ENCODE data around the gene OR5T2.
"Not testable (repeated sequence)": the region's sequence is repeated elsewhere in the genome, so short reads cannot be mapped to it uniquely, and the experiment has no call there.

The OR5T2 gene

DNA sequence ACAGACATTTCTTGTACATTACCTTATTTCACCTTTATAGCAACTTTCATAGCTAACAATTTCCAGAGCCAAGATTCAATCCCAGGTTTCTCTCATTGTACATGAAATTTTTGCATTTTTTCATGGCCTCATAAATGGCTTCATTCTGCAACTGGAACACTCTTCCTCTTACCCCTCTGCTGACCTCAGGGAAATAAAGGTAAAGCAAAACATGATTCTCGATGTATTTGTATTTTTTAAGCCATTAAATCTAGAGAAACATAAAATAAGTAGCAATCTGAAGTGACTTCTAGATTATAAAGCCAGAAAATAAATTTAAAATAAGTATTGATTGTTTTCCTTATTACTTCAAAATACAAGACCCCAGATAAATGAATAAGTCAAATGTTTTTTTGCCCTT lies at the start of gene OR5T2:
Gene OR5T2 (minus strand): TSS at position 101 of the 400 bp plus-strand sequence. CDS start 1,193 bp downstream, outside the sequence.
- no peak for DNase-seq (ENCODE audit: low read depth, low spot score)

DNA sequence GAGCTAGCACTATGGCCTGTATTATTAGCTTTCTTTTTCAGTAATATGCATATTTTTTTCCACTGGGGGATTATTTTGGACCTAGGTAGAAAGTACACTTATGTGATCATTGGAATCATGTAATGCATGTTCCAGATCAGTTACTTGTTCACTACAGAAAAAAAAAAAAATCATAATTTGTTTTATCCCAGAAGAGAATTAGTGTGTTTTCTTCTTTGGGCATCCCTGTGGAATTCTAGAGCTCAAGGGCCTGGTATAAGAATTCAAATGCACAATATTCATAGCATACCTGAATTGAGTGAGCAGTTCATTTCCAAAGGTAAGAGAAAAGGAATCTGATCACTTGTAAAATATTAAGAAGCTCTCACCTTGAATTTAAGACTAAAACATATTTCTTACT lies 39.8 kb upstream of the OR5T2 start, which contains the start of gene OR5T1:
Gene OR5T1 (plus strand): TSS at position 301 of the 400 bp plus-strand sequence. CDS start 1,485 bp downstream, outside the sequence.
- no peak for DNase-seq (ENCODE audit: low read depth, low spot score)

DNA sequence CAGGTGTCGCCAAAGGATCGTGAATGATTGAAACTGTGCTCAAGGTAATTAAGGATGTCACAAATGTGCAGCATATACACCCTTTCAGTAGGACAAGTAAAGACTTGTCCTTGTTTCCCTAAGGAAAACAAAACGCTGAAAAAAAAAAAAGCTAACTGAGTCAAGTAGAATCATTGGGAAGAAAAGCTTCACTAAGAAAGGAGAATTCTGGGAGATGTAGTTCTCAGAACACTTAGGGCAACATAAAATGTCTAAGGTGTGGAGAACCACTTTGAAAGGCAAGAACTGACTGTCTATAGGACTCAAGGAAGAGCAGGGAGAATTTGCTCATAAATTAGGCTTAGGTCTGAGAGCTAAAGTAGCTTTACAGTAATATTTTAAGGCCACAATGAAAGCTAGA lies 37.0 kb upstream of the OR5T2 start:
- no peak for DNase-seq (ENCODE audit: low read depth, low spot score)

DNA sequence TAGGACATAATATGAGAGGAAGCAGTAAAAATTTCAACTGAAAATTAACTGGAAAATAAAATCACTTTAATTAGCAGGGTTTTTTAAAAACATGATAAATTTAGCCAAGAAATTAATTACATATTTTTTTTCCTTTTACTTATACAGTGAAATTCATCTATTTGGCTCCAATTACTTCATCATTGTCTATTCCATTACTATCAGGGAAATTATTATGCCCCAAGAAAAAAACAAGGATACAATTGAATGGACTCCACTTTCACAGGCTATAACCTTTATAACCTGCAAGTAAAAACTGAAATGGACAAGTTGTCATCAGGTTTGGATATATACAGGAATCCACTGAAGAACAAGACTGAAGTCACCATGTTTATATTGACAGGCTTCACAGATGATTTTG lies 17.9 kb upstream of the OR5T2 start, which contains the start of gene OR5T3:
Gene OR5T3 (plus strand): TSS at position 301 of the 400 bp plus-strand sequence. CDS start 0 bp downstream, at position 301.
- no peak for DNase-seq (ENCODE audit: low read depth, low spot score)

DNA sequence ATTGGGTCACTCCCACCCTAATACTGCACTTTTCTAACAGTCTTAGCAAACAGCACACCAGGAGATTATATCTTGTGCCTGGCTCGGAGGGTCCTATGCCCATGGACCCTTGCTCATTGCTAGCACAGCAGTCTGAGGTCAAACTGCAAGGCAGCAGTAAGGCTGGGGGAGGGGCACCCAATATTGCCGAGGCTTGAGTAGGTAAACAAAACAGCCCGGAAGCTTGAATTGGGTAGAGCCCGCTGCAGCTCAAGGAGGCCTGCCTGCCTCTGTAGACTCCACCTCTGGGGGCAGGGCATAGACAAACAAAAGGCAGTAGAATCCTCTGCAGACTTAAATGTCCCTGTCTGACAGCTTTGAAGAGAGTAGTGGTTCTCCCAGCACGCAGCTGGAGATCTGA lies 14.3 kb downstream of the OR5T2 start:
- not testable (repeated sequence) for DNase-seq (ENCODE audit: low read depth, low spot score)

DNA sequence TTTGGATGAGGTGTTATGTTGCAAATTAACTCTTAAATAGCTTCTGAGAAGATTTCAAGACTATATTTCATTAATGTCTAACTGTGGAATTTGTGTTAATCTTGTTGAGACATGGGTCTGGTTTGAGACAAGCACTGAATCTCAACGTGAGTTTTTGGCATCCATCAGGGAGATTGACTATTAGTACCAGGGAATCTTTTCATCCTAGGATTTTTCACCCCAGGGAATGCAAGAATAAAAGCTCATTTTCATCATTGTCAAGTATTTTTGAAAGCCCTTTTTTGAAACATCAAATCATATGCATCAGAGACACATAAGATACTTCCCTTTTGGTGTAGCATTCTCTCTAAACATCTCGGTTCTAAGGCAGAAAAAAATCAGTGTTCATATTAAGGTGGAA lies 19.5 kb downstream of the OR5T2 start:
- no peak for DNase-seq (ENCODE audit: low read depth, low spot score)

DNA sequence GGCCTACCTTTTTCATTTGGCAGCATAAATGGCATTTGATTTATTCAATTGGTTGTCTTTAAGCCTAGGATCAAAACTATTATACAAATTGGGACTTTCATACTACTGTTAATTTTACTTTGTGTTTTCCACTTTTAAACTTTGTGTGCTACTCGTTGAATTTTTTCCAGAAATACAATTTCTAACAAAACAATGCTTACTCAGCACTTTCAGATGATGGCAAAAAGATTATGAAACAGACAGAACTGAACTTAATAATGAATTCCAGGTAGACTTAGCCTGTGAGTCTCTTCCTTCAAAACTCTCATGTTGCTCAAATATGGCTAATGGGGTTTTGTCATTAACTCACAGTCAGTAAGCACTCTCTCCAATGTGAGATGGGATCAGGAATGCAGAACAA lies 26.3 kb downstream of the OR5T2 start:
- DNase-seq (ENCODE audit: low read depth, low spot score), result no peak

DNA sequence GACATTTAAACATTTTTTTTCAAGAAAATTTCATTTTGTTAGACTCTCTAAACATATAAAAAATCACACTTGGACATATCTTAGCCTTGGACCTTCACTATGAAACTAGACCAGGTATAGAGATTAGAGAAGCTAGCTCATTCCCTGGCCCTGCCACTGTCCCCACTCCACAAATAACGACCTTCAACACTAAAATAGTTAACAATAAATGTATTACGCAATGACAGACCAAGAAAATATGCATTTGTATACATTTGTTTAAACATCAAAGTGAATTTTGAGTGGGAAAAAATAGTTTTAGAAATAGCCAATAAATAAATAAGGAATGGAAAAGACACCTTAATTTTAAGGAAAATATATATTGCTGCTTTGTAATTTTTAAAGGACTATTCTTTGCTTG lies 36.7 kb downstream of the OR5T2 start:
- no peak for DNase-seq (ENCODE audit: low read depth, low spot score)

DNA sequence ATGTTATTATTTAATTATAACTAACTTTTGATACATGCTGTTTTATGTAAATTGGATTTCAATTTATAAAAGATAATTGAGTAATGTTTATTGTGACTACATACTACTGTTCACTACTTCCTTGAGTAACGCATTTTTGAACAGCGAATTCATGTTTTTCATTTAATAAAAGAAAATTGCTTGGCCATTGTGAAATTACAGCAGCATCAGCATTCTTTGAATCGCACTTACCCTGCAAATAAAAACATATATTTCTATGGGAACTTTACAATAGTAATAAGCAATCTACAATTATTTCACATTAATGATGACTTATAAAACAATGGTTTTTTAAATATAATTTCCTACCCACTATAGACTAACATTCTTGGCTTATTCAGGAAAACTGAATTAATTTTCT lies 37.4 kb downstream of the OR5T2 start:
- DNase-seq (ENCODE audit: low read depth, low spot score), result no peak

DNA sequence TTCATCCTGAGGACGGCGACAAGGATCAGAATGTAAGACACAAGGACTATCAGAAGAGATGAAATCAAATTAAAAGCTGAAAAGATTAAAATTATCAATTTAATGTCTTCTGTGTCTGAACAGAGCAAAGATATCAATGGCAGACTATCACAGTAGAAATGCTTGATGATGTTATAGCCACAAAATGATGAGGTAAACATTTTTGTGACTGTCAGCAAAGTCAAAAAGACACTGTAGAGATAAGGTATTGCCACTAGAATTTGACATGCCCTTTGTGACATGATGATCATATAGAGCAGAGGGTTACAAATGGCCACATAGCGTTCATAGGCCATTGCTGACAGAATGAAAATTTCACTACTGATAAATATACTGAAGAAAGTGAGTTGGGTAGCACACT lies 45.5 kb downstream of the OR5T2 start:
- no peak for DNase-seq (ENCODE audit: low read depth, low spot score)

DNA sequence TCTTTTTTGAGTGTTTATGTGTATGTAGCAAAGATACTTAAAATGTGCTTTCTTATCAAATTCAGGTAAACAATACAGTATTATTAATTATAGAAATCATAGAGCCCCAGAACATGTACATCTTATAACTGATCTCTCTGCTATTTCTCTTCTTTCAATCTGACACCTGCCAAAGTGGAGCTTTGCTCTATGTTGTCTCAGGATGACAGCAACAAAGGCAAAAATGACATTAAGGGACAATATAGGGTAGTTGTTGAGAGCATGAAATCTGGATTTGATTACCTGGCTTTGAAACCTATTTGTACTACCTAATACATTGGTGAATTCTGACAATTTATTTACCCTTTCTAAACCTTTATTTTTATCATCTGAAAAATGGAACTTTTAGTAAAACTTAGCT lies 50.6 kb downstream of the OR5T2 start:
- DNase-seq (ENCODE audit: low read depth, low spot score), result no peak
